GM18520 (cell line): Measurements from ENCODE around the gene OR1K1.
"Not testable (repeated sequence)": the region's sequence is repeated elsewhere in the genome, so short reads cannot be mapped to it uniquely, and the experiment has no call there.

ENCODE experiments used
- ATAC-seq: cut with Tn5 transposase; IDR thresholded peaks from one replicate; pipeline ENCODE4 v1.9.1; 2021; ENCODE audit not compliant: unreplicated experiment

The OR1K1 gene

GRCh38 chr9:122810306-122810946 is 10.5 kb downstream of the OR1K1 start:
- ATAC-seq, result peak; percentile 83

GRCh38 chr9:122812736-122813135 is 12.8 kb downstream of the OR1K1 start:
- no peak for ATAC-seq

- ATAC-seq, result no peak
Measured at GRCh38 chr9:122814545-122814944, 14.6 kb downstream of the OR1K1 start.

GRCh38 chr9:122815544-122815943 is 15.6 kb downstream of the OR1K1 start:
- ATAC-seq, result no peak

GRCh38 chr9:122816163-122816867 is 16.4 kb downstream of the OR1K1 start:
- no peak for ATAC-seq

- ATAC-seq, result no peak
Measured at GRCh38 chr9:122819326-122819725, 19.4 kb downstream of the OR1K1 start.

GRCh38 chr9:122819791-122820489 is 20.0 kb downstream of the OR1K1 start:
- no peak for ATAC-seq

- no peak for ATAC-seq
Measured at GRCh38 chr9:122820490-122820845, 20.5 kb downstream of the OR1K1 start.

GRCh38 chr9:122821278-122821943 is 21.5 kb downstream of the OR1K1 start:
- no peak for ATAC-seq

- no peak for ATAC-seq
Measured at GRCh38 chr9:122822056-122822455, 22.1 kb downstream of the OR1K1 start.

- ATAC-seq, result no peak
Measured at GRCh38 chr9:122822938-122823337, 23.0 kb downstream of the OR1K1 start.

GRCh38 chr9:122827761-122828093 is 27.8 kb downstream of the OR1K1 start:
- ATAC-seq, result peak; percentile 12

- not testable (repeated sequence) for ATAC-seq
Measured at GRCh38 chr9:122828965-122829284, 29.0 kb downstream of the OR1K1 start.

GRCh38 chr9:122832194-122832593 is 32.3 kb downstream of the OR1K1 start:
- ATAC-seq, result no peak

- no peak for ATAC-seq
Measured at GRCh38 chr9:122835313-122835731, 35.4 kb downstream of the OR1K1 start.

GRCh38 chr9:122837266-122837850 is 37.4 kb downstream of the OR1K1 start:
- no peak for ATAC-seq

GRCh38 chr9:122838441-122838840 is 38.5 kb downstream of the OR1K1 start:
- not testable (repeated sequence) for ATAC-seq

GRCh38 chr9:122841501-122841900 is 41.6 kb downstream of the OR1K1 start:
- no peak for ATAC-seq

GRCh38 chr9:122844137-122844536 is 44.2 kb downstream of the OR1K1 start:
- no peak for ATAC-seq

GRCh38 chr9:122845116-122845515 is 45.2 kb downstream of the OR1K1 start:
- no peak for ATAC-seq

- no peak for ATAC-seq
Measured at GRCh38 chr9:122846371-122846940, 46.5 kb downstream of the OR1K1 start.
